NCI-H1436 treated with DMSO at 0.1 percent for 48 hours (cell line): Measurements from ENCODE around the gene NOVA2.

Source experiments
- DNase-seq: peaks from one replicate; lab custom pipeline; 2025; lab: John Stamatoyannopoulos, UW

NOVA2 gene

GRCh38 chr19:45924891-45925447 lies 48.7 kb downstream of the NOVA2 start:
- no peak for DNase-seq

GRCh38 chr19:45922281-45922680 lies 51.4 kb downstream of the NOVA2 start:
- no peak for DNase-seq

- no peak for DNase-seq
Observed at GRCh38 chr19:45920458-45920857, 53.2 kb downstream of the NOVA2 start.

- DNase-seq: no peak
Observed at GRCh38 chr19:45919678-45920077, 54.0 kb downstream of the NOVA2 start.

GRCh38 chr19:45918721-45919120 lies 54.9 kb downstream of the NOVA2 start:
- no peak for DNase-seq

- DNase-seq: no peak
Observed at GRCh38 chr19:45917421-45918091, 56.1 kb downstream of the NOVA2 start.

GRCh38 chr19:45913874-45914830 lies 59.5 kb downstream of the NOVA2 start, which contains the start of gene NANOS2:
Gene NANOS2, minus strand, starts transcription at chr19:45914778. Its CDS starts 85 bp downstream, at chr19:45914693.
- DNase-seq: no peak

- DNase-seq: no peak
Observed at GRCh38 chr19:45911291-45911690, 62.4 kb downstream of the NOVA2 start.

- DNase-seq: no peak
Observed at GRCh38 chr19:45908956-45909355, 64.7 kb downstream of the NOVA2 start.

GRCh38 chr19:45906221-45906620 lies 67.4 kb downstream of the NOVA2 start:
- no peak for DNase-seq

GRCh38 chr19:45905011-45905410 lies 68.7 kb downstream of the NOVA2 start:
- DNase-seq: no peak

- peak; percentile 78 for DNase-seq
Observed at GRCh38 chr19:45902651-45903625, 70.7 kb downstream of the NOVA2 start.

GRCh38 chr19:45901912-45902650 lies 71.6 kb downstream of the NOVA2 start, which contains the start of gene MYPOP:
Gene MYPOP, minus strand, starts transcription at chr19:45902613. Its CDS starts 840 bp downstream, at chr19:45901773.
- DNase-seq: no peak

GRCh38 chr19:45901432-45901911 lies 72.2 kb downstream of the NOVA2 start:
- DNase-seq: no peak

- no peak for DNase-seq
Observed at GRCh38 chr19:45900738-45901431, 72.8 kb downstream of the NOVA2 start.

- DNase-seq: no peak
Observed at GRCh38 chr19:45899919-45900589, 73.6 kb downstream of the NOVA2 start.

GRCh38 chr19:45899253-45899652 lies 74.4 kb downstream of the NOVA2 start:
- no peak for DNase-seq

- DNase-seq: no peak
Observed at GRCh38 chr19:45897261-45897812, 76.3 kb downstream of the NOVA2 start.
